Astrocyte (in vitro differentiated cells and primary cell): ENCODE data around the gene SPIN1. TPM values are rescaled to one million over a fixed set of nuclear protein-coding genes. Genes with fewer than 3 reads are reported as not detected.

Experiments
- DNase-seq: peaks from one replicate; pipeline ENCODE4 v3.0.0-alpha.2; 2010; ENCODE audit warnings: low read depth
- FAIRE-seq: peaks from 2 replicates; lab custom pipeline; 2011; peaks lifted over from hg19 to GRCh38; lab: Jason Lieb, UNC
- H2AFZ ChIP-seq: 2 replicates; pipeline ENCODE4 v1.6.0; 2012; ENCODE audit warnings: low read depth, low read length, inconsistent platforms
- H3K27ac ChIP-seq: 2 replicates; pipeline ENCODE4 v1.5.1; 2011; ENCODE audit warnings: low read depth, low read length, inconsistent platforms
- H3K27me3 ChIP-seq: 2 replicates; pipeline ENCODE4 v1.6.0; 2011; ENCODE audit warnings: low read length, inconsistent platforms; ENCODE audit not compliant: insufficient read depth
- H3K36me3 ChIP-seq: 2 replicates; pipeline ENCODE4 v1.5.1; 2011; ENCODE audit warnings: low read length, inconsistent platforms; ENCODE audit not compliant: insufficient read depth
- H3K4me1 ChIP-seq: 2 replicates; pipeline ENCODE4 v1.5.1; 2011; ENCODE audit warnings: low read length, inconsistent platforms; ENCODE audit not compliant: insufficient read depth
- H3K4me2 ChIP-seq: 2 replicates; pipeline ENCODE4 v1.6.0; 2012; ENCODE audit warnings: low read length, inconsistent platforms
- H3K4me3 ChIP-seq: 2 replicates; pipeline ENCODE4 v1.5.1; 2011; ENCODE audit warnings: low read depth, mild to moderate bottlenecking, low read length, inconsistent platforms; ENCODE audit not compliant: insufficient read depth
- H3K79me2 ChIP-seq: 2 replicates; pipeline ENCODE4 v1.6.0; 2012; ENCODE audit warnings: mild to moderate bottlenecking, low read length, inconsistent platforms; ENCODE audit not compliant: insufficient read depth
- H3K9ac ChIP-seq: 2 replicates; pipeline ENCODE4 v1.6.0; 2012; ENCODE audit warnings: mild to moderate bottlenecking, low read length, inconsistent platforms
- H3K9me3 ChIP-seq: 2 replicates; pipeline ENCODE4 v1.5.1; 2012; ENCODE audit warnings: low read depth, mild to moderate bottlenecking, low read length, inconsistent platforms; ENCODE audit not compliant: insufficient read depth
- H4K20me1 ChIP-seq: 2 replicates; pipeline ENCODE4 v1.6.0; 2012; ENCODE audit warnings: low read length, inconsistent platforms; ENCODE audit not compliant: insufficient read depth
- H3K27ac Mint-ChIP-seq: one replicate; pipeline ENCODE4 v1.8.0; 2021; ENCODE audit warnings: mild to moderate bottlenecking, mixed read lengths; ENCODE audit not compliant: unreplicated experiment
- H3K27me3 Mint-ChIP-seq: one replicate; pipeline ENCODE4 v1.8.0; 2021; ENCODE audit warnings: low read depth, mixed read lengths; ENCODE audit not compliant: unreplicated experiment
- H3K36me3 Mint-ChIP-seq: one replicate; pipeline ENCODE4 v1.8.0; 2021; ENCODE audit warnings: low read depth, mixed read lengths; ENCODE audit not compliant: unreplicated experiment
- H3K4me1 Mint-ChIP-seq: one replicate; pipeline ENCODE4 v1.8.0; 2021; ENCODE audit warnings: low read depth, mixed read lengths; ENCODE audit not compliant: unreplicated experiment
- H3K4me3 Mint-ChIP-seq: one replicate; pipeline ENCODE4 v1.8.0; 2021; ENCODE audit warnings: mild to moderate bottlenecking, moderate library complexity, mixed read lengths; ENCODE audit not compliant: unreplicated experiment
- H3K9me3 Mint-ChIP-seq: one replicate; pipeline ENCODE4 v1.8.0; 2021; ENCODE audit warnings: mild to moderate bottlenecking, mixed read lengths; ENCODE audit not compliant: unreplicated experiment
- EZH2 ChIP-seq: IDR thresholded peaks from 2 replicates; pipeline ENCODE4 v1.6.1; 2012; ENCODE audit warnings: mild to moderate bottlenecking, low read length, inconsistent platforms; ENCODE audit not compliant: insufficient read depth
- total RNA-seq: library from RNA; stranded (reverse); gene quantifications from 2 replicates; pipeline ENCODE4 v1.2.1, GENCODE V29; 2021
- TF ChIP-seq, protein P1 (sequence below): IDR thresholded peaks from 2 replicates; pipeline ENCODE4 v1.5.1; 2011; ENCODE audit warnings: low read depth, mild to moderate bottlenecking, inconsistent platforms, low read length, moderate library complexity; ENCODE audit not compliant: insufficient read depth

Gene SPIN1
- total RNA-seq, 1 donor from 2014 or later: 74.1 TPM

DNA sequence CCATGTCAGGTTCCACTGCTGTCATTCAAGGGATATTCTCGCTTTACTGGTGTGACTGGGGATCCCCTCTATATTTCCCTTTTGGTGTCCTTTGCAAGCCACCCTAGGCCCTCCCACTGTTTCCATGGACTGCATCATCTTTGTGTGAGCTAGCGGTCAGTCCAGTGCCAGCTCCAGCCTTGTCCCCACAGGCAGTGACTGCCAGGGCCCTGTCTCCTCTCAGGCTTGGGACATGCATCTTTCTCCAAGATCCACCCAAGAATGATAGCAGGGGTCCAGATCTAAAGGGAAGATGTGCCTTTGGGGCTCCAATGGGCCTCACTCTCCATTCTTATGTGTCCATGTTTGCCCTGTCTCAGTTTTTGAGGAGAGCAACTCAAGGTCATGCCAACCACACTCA is 109.0 kb downstream of the SPIN1 start:
- no peaks in the 10 kb centered on the region for H4K20me1 ChIP-seq
- no peaks in the 10 kb centered on the region for H3K9me3 ChIP-seq
- H3K27ac ChIP-seq: no peak overlapping the region
- H3K79me2 ChIP-seq: no peaks in the 10 kb centered on the region
- H3K36me3 Mint-ChIP-seq: no peaks in the 10 kb centered on the region
- no peak overlapping the region for H3K4me3 ChIP-seq
- no peaks in the 10 kb centered on the region for H3K27me3 ChIP-seq
- TF ChIP-seq EZH2: no peak
- TF ChIP-seq, protein P1, sequence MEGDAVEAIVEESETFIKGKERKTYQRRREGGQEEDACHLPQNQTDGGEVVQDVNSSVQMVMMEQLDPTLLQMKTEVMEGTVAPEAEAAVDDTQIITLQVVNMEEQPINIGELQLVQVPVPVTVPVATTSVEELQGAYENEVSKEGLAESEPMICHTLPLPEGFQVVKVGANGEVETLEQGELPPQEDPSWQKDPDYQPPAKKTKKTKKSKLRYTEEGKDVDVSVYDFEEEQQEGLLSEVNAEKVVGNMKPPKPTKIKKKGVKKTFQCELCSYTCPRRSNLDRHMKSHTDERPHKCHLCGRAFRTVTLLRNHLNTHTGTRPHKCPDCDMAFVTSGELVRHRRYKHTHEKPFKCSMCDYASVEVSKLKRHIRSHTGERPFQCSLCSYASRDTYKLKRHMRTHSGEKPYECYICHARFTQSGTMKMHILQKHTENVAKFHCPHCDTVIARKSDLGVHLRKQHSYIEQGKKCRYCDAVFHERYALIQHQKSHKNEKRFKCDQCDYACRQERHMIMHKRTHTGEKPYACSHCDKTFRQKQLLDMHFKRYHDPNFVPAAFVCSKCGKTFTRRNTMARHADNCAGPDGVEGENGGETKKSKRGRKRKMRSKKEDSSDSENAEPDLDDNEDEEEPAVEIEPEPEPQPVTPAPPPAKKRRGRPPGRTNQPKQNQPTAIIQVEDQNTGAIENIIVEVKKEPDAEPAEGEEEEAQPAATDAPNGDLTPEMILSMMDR: no peak
- H3K36me3 ChIP-seq: no peaks in the 10 kb centered on the region
- no peak overlapping the region for H3K4me3 Mint-ChIP-seq
- H3K9ac ChIP-seq: no peak overlapping the region
- FAIRE-seq: no peak
- no peaks in the 10 kb centered on the region for H3K4me1 ChIP-seq
- H3K9me3 Mint-ChIP-seq: no peaks in the 10 kb centered on the region
- no peaks in the 10 kb centered on the region for H3K4me1 Mint-ChIP-seq
- no peak overlapping the region for H3K4me2 ChIP-seq
- no peaks in the 10 kb centered on the region for H3K27me3 Mint-ChIP-seq
- H2AFZ ChIP-seq: no peak overlapping the region
- no peak for DNase-seq
- no peak overlapping the region for H3K27ac Mint-ChIP-seq

DNA sequence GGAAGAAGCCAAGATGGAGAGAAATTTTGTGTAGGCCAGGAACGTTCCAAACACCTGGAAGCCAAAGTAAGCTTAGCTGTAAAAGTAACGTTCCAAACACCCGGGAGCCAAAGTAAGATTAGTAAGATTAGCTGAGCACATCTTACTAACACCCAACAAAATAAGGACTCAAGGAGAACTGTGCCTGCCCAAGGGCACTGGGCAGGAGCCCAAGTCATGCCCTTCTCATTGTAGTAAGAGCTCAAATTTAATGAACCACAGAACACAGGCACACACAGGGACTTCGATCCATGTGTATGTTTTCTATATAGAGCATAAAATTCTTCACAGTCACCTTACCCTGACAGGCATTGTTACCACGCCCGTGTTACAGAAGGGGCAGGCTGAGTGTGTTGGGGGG is 110.6 kb downstream of the SPIN1 start:
- no peak overlapping the region for H3K27ac ChIP-seq
- Mint-ChIP-seq H3K27me3 (no peaks in the 10 kb centered on the region), H3K27ac (no peak overlapping the region), H3K9me3 (no peaks in the 10 kb centered on the region), H3K4me3 (no peak overlapping the region), H3K36me3 (no peaks in the 10 kb centered on the region), H3K4me1 (no peaks in the 10 kb centered on the region)
- no peak overlapping the region for H3K4me3 ChIP-seq
- no peaks in the 10 kb centered on the region for H3K36me3 ChIP-seq
- H2AFZ ChIP-seq: no peak overlapping the region
- FAIRE-seq (no peak), DNase-seq (no peak)
- no peaks in the 10 kb centered on the region for H3K4me1 ChIP-seq
- H3K4me2 ChIP-seq: no peak overlapping the region
- no peak overlapping the region for H3K9ac ChIP-seq
- no peaks in the 10 kb centered on the region for H3K27me3 ChIP-seq
- no peaks in the 10 kb centered on the region for H4K20me1 ChIP-seq
- no peaks in the 10 kb centered on the region for H3K9me3 ChIP-seq
- TF ChIP-seq, protein P1: no peak
- TF ChIP-seq EZH2: no peak
- no peaks in the 10 kb centered on the region for H3K79me2 ChIP-seq

DNA sequence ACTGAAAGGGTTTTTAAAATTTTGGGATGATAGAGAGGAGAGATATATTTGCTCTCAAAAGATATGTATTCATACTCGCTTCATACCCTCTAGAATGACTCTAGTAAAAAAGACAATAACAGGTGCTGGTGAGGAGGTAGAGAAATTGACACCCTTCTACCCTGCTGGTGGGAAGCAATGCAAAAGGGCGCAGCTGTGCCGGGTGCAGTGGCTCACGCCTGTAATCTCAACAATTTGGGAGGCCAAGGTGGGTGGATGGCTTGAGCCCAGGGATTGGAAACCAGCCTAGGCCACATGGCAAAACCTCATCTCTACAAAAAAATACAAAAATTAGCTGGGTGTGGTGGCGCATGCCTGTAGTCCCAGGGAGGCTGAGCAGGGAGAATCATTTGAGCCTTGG is 112.8 kb downstream of the SPIN1 start:
- H3K9me3 ChIP-seq: no peaks in the 10 kb centered on the region
- TF ChIP-seq, protein P1: no peak
- TF ChIP-seq EZH2: no peak
- peaks cover 2% of the 10 kb centered on the region for H3K27me3 Mint-ChIP-seq
- no peaks in the 10 kb centered on the region for H3K36me3 ChIP-seq
- no peak for DNase-seq
- H3K4me3 ChIP-seq: no peak overlapping the region
- H3K27ac Mint-ChIP-seq: no peak overlapping the region
- no peak overlapping the region for H3K4me2 ChIP-seq
- H3K79me2 ChIP-seq: no peaks in the 10 kb centered on the region
- H4K20me1 ChIP-seq: no peaks in the 10 kb centered on the region
- no peaks in the 10 kb centered on the region for H3K9me3 Mint-ChIP-seq
- no peaks in the 10 kb centered on the region for H3K4me1 Mint-ChIP-seq
- no peak overlapping the region for H3K9ac ChIP-seq
- H3K27me3 ChIP-seq: no peaks in the 10 kb centered on the region
- H3K27ac ChIP-seq: no peak overlapping the region
- no peak overlapping the region for H3K4me3 Mint-ChIP-seq
- no peak overlapping the region for H2AFZ ChIP-seq
- no peaks in the 10 kb centered on the region for H3K4me1 ChIP-seq
- H3K36me3 Mint-ChIP-seq: no peaks in the 10 kb centered on the region
- FAIRE-seq: no peak
